ENCODE data around the gene ITGA2B.
"Not testable (repeated sequence)": the region's sequence is repeated elsewhere in the genome, so short reads cannot be mapped to it uniquely, and the experiment has no call there.

ITGA2B gene

GRCh38 chr17:44368391-44369243 lies 20.8 kb downstream of the ITGA2B start:
- DNase-seq, result not testable (repeated sequence)

GRCh38 chr17:44367231-44367979 lies 22.0 kb downstream of the ITGA2B start:
- DNase-seq, result no peak

- DNase-seq, result not testable (repeated sequence)
Observed at GRCh38 chr17:44365051-44365450, 24.4 kb downstream of the ITGA2B start.

- peak; percentile 40 for DNase-seq
Observed at GRCh38 chr17:44363613-44364159, 25.8 kb downstream of the ITGA2B start, which contains the start of gene FAM171A2. Gene FAM171A2, minus strand, starts transcription at chr17:44363853. Its CDS starts 139 bp downstream, at chr17:44363714.

GRCh38 chr17:44362949-44363612 lies 26.4 kb downstream of the ITGA2B start:
- no peak for DNase-seq

GRCh38 chr17:44362459-44362948 lies 26.9 kb downstream of the ITGA2B start:
- no peak for DNase-seq

- DNase-seq, result no peak
Observed at GRCh38 chr17:44361292-44362260, 27.9 kb downstream of the ITGA2B start.

- no peak for DNase-seq
Observed at GRCh38 chr17:44360826-44361225, 28.6 kb downstream of the ITGA2B start.

- no peak for DNase-seq
Observed at GRCh38 chr17:44360144-44360533, 29.3 kb downstream of the ITGA2B start.

GRCh38 chr17:44359458-44360143 lies 29.8 kb downstream of the ITGA2B start:
- no peak for DNase-seq

GRCh38 chr17:44359006-44359405 lies 30.4 kb downstream of the ITGA2B start:
- DNase-seq, result no peak

GRCh38 chr17:44358066-44358465 lies 31.4 kb downstream of the ITGA2B start:
- DNase-seq, result no peak

GRCh38 chr17:44356241-44356640 lies 33.2 kb downstream of the ITGA2B start:
- DNase-seq, result no peak

- DNase-seq, result no peak
Observed at GRCh38 chr17:44355642-44356099, 33.8 kb downstream of the ITGA2B start.

- peak; percentile 42 for DNase-seq
Observed at GRCh38 chr17:44354582-44355561, 34.6 kb downstream of the ITGA2B start.

- DNase-seq, result no peak
Observed at GRCh38 chr17:44353672-44354331, 35.6 kb downstream of the ITGA2B start.

GRCh38 chr17:44352828-44353671 lies 36.4 kb downstream of the ITGA2B start:
- no peak for DNase-seq
